ENCODE measurements around the gene MAST3. TPM values are rescaled to one million over a fixed set of nuclear protein-coding genes. Genes with fewer than 3 reads are reported as not detected.

Gene MAST3
- 10 to 100 TPM; 31.0 to 31.4 TPM for total RNA-seq

DNA sequence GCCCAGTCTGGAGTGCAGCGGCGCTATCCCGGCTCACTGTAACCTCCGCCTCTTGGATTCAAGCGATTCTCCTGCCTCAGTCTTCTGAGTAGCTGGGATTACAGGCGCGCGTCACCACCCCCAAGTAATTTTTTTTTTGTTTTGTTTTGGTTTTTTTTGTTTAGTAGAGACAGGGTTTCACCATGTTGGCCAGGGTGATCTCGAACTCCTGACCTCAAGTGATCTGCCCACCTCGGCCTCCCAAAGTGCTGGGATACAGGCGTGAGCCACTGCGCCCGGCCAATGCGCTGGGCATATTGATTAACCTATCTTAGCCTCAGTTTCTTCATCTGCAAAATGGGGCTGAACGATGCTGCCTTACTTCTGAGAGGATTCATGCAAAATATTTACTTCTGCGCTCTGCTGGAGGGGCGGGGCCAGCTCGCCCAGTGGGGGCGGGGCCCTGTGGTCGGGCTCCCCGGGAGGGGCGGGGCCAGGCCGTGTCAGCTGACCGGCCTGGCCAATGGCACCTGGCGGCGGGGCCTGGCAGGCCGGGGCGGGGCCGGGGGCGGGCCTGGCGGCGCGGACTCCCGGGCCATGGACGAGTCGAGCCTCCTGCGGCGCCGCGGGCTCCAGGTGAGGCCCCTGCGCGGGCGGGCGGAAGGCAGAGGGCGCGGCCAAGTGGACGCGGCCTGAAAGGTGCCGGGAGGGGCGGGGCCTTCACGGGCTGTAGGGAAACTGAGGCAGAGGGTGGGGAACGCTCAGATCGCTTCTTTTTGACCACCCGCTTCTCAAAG is at the start of gene MAST3:
Gene MAST3, plus strand, starts transcription at position 562 of the 776 bp plus-strand sequence. Its CDS starts 15 bp downstream, at position 577.

DNA sequence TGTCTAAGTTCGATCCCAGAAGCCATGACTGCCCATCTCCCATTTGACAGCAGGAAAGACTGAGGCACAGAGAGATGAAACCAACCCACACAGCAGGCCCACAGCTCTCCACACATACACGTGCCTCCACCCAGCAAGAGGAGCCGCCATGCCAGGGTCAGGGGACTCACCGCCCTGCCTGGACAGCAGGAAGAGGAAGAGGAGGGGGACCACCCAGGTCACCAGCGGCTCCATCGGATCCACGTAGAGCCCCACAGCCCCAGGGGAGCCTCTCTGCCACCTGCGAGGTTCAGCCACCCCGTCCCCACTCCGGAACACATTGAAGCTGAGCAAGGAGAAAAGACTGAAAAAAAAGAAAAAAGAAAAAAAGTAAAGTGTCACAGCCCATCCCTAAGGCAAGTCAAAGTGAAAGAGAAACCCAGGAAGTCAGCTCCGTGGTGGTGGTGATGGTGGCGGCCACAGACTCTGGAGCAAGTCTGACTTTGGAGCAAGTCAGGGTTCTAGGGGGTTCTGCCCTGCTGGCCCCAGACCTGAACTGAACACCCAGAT is 10.9 kb upstream of the MAST3 start, which contains the start of gene IL12RB1:
Gene IL12RB1, minus strand, starts transcription at position 345 of the 549 bp plus-strand sequence. Its CDS starts 111 bp downstream, at position 234.

DNA sequence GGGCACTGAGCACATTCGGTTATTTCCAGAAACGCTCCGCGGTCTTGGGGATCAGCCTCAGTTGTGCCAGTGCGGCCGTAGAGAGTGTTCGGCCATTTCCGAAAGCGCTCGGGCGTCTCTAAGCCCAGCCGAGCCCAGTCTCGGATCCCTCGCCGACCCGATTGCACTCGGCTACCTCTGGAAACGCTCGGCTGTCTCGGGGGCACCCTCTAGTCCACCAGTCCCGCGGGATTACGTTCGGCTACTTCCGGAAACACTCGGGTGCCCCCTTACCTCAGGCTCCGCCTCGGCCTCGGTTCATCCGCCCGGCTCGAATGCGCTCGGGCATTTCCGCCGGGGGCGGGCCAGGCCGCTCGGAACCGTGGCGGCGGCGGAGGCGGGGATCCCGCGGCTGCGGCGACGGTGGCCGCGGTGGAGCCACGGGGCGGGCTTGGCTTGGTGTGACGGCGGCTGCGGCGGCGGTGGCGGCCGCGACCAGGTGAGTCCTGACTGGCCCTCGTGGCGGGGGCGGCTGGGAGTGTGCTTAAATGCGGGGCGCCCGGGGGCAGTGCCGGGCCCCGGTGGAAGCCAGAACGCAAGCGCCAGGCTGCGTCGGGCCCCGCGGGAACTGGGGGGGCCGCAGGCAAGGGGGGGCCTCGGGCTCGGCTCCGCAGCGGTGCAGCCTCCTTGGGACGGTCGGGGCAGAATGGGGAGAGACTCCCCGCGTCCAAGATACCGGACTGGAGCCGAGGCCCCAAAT is 55.4 kb downstream of the MAST3 start, which contains the start of gene PIK3R2:
Gene PIK3R2, plus strand, starts transcription at position 347 of the 739 bp plus-strand sequence. CDS start 2,717 bp downstream, outside the sequence.

DNA sequence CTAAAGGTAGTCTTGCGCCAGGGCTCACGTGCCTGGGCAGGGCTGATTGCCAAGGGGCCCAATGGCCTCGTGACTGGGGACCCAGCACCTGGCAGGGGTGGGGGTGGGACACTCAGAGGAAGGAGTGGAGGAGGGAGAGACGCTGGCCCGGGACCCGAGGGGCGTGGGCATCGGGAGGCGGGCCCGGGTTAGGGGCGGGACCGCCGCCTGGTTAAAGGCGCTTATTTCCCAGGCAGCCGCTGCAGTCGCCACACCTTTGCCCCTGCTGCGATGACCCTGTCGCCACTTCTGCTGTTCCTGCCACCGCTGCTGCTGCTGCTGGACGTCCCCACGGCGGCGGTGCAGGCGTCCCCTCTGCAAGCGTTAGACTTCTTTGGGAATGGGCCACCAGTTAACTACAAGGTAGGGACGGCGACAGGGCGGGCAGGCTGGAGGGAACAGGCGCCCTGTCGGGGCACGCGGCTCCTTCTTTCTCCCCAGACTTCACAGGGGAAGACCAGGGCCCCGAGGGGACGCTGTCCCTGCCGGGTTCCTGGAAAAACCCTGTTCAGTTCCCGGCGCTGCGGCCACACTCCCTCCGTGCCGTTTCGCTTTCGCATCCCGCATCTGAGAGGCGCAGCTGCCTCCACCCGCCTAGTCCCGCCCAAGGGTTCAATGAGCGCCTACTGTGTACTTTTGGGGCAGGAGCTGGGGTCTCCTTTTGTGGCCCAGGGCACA is 76.2 kb downstream of the MAST3 start, which contains the start of gene IFI30:
Gene IFI30, plus strand, starts transcription at position 242 of the 717 bp plus-strand sequence. Its CDS starts 29 bp downstream, at position 271.

DNA sequence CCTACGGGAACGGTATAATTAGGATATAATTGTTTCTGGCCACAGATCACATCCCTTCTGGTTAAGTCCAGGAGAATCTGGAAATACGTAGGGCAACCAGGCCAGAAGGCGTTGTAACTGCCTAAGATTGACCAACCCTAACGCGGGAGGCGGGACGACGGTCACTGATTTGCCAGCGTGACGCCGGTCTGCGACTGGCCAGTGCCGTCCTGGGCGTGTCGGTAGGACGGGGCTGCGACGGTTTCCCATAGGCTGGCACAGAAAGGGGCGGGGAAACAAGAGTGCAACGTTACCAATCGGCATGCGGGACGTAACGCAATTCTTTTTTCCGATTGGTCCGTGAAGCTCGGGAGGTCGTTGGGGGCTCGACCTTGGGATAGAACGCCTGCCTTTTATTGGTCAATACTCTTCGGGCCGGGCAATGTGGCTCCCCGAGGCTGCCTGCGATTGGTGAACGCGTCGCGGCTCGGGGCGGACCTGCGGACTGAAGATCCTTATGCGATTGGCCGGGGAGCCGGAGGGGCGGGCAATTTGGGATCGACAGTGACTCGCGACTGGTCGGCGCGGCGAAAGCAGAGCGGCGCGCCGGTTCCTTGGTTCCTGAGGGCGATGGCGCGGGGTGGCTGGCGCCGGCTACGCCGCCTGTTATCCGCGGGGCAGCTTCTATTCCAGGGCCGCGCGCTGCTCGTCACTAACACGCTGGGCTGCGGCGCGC is 95.3 kb downstream of the MAST3 start, which contains the start of gene MPV17L2:
Gene MPV17L2, plus strand, starts transcription at position 546 of the 715 bp plus-strand sequence. Its CDS starts 64 bp downstream, at position 610.

Other genes with a start within 250 kb of the MAST3 start
- 100 to 1,000 TPM; 204 to 209 TPM for gene JAK3, start 249.8 kb upstream of the MAST3 start, total RNA-seq
- gene RPL18A, start 237.9 kb upstream of the MAST3 start, total RNA-seq: 1,000 to 10,000 TPM; 3,229 to 3,239 TPM
- gene SLC5A5, start 225.8 kb upstream of the MAST3 start, total RNA-seq: 1 to 10 TPM; 3.3 to 4.1 TPM
- gene CCDC124, start 164.8 kb upstream of the MAST3 start, total RNA-seq: 10 to 100 TPM; 51.5 to 52.7 TPM
- gene KCNN1, start 130.7 kb upstream of the MAST3 start, total RNA-seq: not detected
- 10 to 100 TPM; 63.2 to 65.3 TPM for gene ARRDC2, start 89.6 kb upstream of the MAST3 start, total RNA-seq
- gene IL12RB1, start 10.8 kb upstream of the MAST3 start, total RNA-seq: 10 to 100 TPM; 74.1 to 76.2 TPM
- gene PIK3R2, start 55.4 kb downstream of the MAST3 start, total RNA-seq: 10 to 100 TPM; 12.4 to 16.0 TPM
- gene IFI30, start 76.0 kb downstream of the MAST3 start, total RNA-seq: 10 to 100 TPM; 50.8 to 54.3 TPM
- 1 to 10 TPM; 4.7 to 4.8 TPM for gene MPV17L2, start 95.4 kb downstream of the MAST3 start, total RNA-seq
- gene RAB3A, start 106.3 kb downstream of the MAST3 start, total RNA-seq: 1 to 10 TPM; 4.8 to 6.6 TPM
- gene PDE4C, start 128.7 kb downstream of the MAST3 start, total RNA-seq: under 1 TPM in 1 of 2 experiments, not detected in 1; 0.55 TPM
- 1 to 10 TPM; 5.2 to 6.0 TPM for gene IQCN, start 176.7 kb downstream of the MAST3 start, total RNA-seq
- 100 to 1,000 TPM; 357 to 365 TPM for gene JUND, start 183.8 kb downstream of the MAST3 start, total RNA-seq
- gene LSM4, start 225.3 kb downstream of the MAST3 start, total RNA-seq: 100 to 1,000 TPM; 150 to 152 TPM
- 10 to 100 TPM; 34.5 to 36.7 TPM for gene PGPEP1, start 242.8 kb downstream of the MAST3 start, total RNA-seq